Neural cell (in vitro differentiated cells): Measurements from ENCODE around the gene SHTN1. TPM values are rescaled to one million over a fixed set of nuclear protein-coding genes. Genes with fewer than 3 reads are reported as not detected.

ENCODE experiments used
- H2AFZ ChIP-seq: fragments of 200-600, 300-800 bp; sonication (generic), shearing (Covaris generic); 2 replicates; pipeline ENCODE4 v1.6.0; 2014; ENCODE audit warnings: low read depth, mild to moderate bottlenecking, antibody characterized with exemption, low read length, moderate library complexity
- H3F3A ChIP-seq: fragments of 200-600 bp; shearing (Covaris generic); 2 replicates; pipeline ENCODE4 v1.6.1; 2016; ENCODE audit warnings: mild to moderate bottlenecking, moderate library complexity, mixed read lengths, antibody characterized with exemption, low read length; ENCODE audit not compliant: insufficient read depth, poor library complexity, severe bottlenecking
- H3K27ac ChIP-seq: fragments of 200-600, 300-800 bp; sonication (generic), shearing (Covaris generic); 2 replicates; pipeline ENCODE4 v1.5.1; 2014; ENCODE audit warnings: mild to moderate bottlenecking, low read length, moderate library complexity
- H3K27me3 ChIP-seq: fragments of 300-800, 200-600 bp; sonication (generic), shearing (Covaris generic); 2 replicates; pipeline ENCODE4 v1.6.0; 2014; ENCODE audit warnings: mild to moderate bottlenecking, low read depth, low read length, moderate library complexity; ENCODE audit not compliant: insufficient read depth
- H3K36me3 ChIP-seq: fragments of 300-800, 200-600 bp; sonication (generic), shearing (Covaris generic); 2 replicates; pipeline ENCODE4 v1.5.1; 2014; ENCODE audit warnings: mild to moderate bottlenecking, antibody characterized with exemption, low read length, moderate library complexity; ENCODE audit not compliant: insufficient read depth
- H3K4me2 ChIP-seq: fragments of 300-800, 200-600 bp; sonication (generic), shearing (Covaris generic); 2 replicates; pipeline ENCODE4 v1.6.0; 2014; ENCODE audit warnings: mild to moderate bottlenecking, low read length
- H3K4me3 ChIP-seq: fragments of 300-800, 200-600 bp; sonication (generic), shearing (Covaris generic); 2 replicates; pipeline ENCODE4 v1.5.1; 2014; ENCODE audit warnings: mild to moderate bottlenecking, low read length, moderate library complexity
- H3K79me2 ChIP-seq: fragments of 200-600 bp; shearing (Covaris generic); replicated peaks from 2 replicates; pipeline ENCODE4 v1.6.0; 2014; ENCODE audit warnings: mild to moderate bottlenecking, low read length, moderate library complexity; ENCODE audit not compliant: insufficient read depth
- H3K9ac ChIP-seq: fragments of 300-800, 200-600 bp; sonication (generic), shearing (Covaris generic); 2 replicates; pipeline ENCODE4 v1.6.1; 2016; ENCODE audit warnings: mild to moderate bottlenecking, low read length, mixed read lengths
- H3K9me2 ChIP-seq: fragments of 200-600 bp; shearing (Covaris generic); 2 replicates; pipeline ENCODE4 v1.6.1; 2016; ENCODE audit warnings: mild to moderate bottlenecking, low read length, mixed read lengths; ENCODE audit not compliant: insufficient read depth
- H3K9me3 ChIP-seq: fragments of 200-600, 300-800 bp; sonication (generic), shearing (Covaris generic); 2 replicates; pipeline ENCODE4 v1.6.1; 2016; ENCODE audit warnings: mild to moderate bottlenecking, mixed run types, low read length, moderate library complexity, mixed read lengths
- H4K20me1 ChIP-seq: fragments of 200-600 bp; shearing (Covaris generic); 2 replicates; pipeline ENCODE4 v1.6.1; 2016; ENCODE audit warnings: mild to moderate bottlenecking, mixed run types; ENCODE audit not compliant: insufficient read depth
- CTCF ChIP-seq: fragments of 450-650 bp; IDR thresholded peaks from 2 replicates; pipeline ENCODE4 v1.5.1; 2014; ENCODE audit warnings: antibody characterized with exemption, mild to moderate bottlenecking, moderate library complexity; ENCODE audit not compliant: poor library complexity, severe bottlenecking
- EP300 ChIP-seq: fragments of 450-650 bp; conservative IDR thresholded peaks from 2 replicates; pipeline ENCODE4 v1.6.1; 2014; ENCODE audit warnings: antibody characterized with exemption, mild to moderate bottlenecking, moderate library complexity; ENCODE audit not compliant: poor library complexity, severe bottlenecking
- EZH2 ChIP-seq: fragments of 200-600, 300-800 bp; shearing (Covaris generic), sonication (generic); IDR thresholded peaks from 2 replicates; pipeline ENCODE4 v1.6.1; 2014; ENCODE audit warnings: antibody characterized with exemption, low read length, borderline replicate concordance, mild to moderate bottlenecking; ENCODE audit not compliant: insufficient read depth, poor library complexity, severe bottlenecking
- MXI1 ChIP-seq: fragments of 450-650 bp; conservative IDR thresholded peaks from 2 replicates; pipeline ENCODE4 v1.6.1; 2014; ENCODE audit warnings: antibody characterized with exemption, mild to moderate bottlenecking; ENCODE audit not compliant: poor library complexity, severe bottlenecking
- POLR2AphosphoS5 ChIP-seq: IDR thresholded peaks from 2 replicates; pipeline ENCODE4 v1.6.1; 2012
- RAD21 ChIP-seq: fragments of 450-650 bp; conservative IDR thresholded peaks from 2 replicates; pipeline ENCODE4 v1.6.1; 2014; ENCODE audit warnings: antibody characterized with exemption, mild to moderate bottlenecking, moderate library complexity
- REST ChIP-seq: IDR thresholded peaks from 2 replicates; pipeline ENCODE4 v1.6.1; 2012; ENCODE audit warnings: borderline replicate concordance
- SMC3 ChIP-seq: fragments of 450-650 bp; conservative IDR thresholded peaks from 2 replicates; pipeline ENCODE4 v1.6.1; 2014; ENCODE audit warnings: antibody characterized with exemption, mild to moderate bottlenecking, moderate library complexity; ENCODE audit not compliant: poor library complexity
- TAF1 ChIP-seq: IDR thresholded peaks from 2 replicates; pipeline ENCODE4 v1.6.1; 2012; ENCODE audit warnings: low read depth
- polyA plus RNA-seq: library from polyadenylated mRNA; depleted of rRNA; stranded (reverse); fragments of >200 nt; gene quantifications from 2 replicates; pipeline ENCODE4 v1.2.3, GENCODE V29; 2014

The SHTN1 gene
- polyA plus RNA-seq, 1 donor from 2014 or later, result 55.8 TPM

GRCh38 chr10:116870949-116871348 lies 134.0 kb downstream of the SHTN1 start:
- H3K36me3 ChIP-seq, result no peaks in the 10 kb centered on the region
- H3K27ac ChIP-seq, result no peak overlapping the region
- TF ChIP-seq EZH2 (no peak), POLR2AphosphoS5 (no peak), MXI1 (no peak), TAF1 (no peak), RAD21 (no peak), CTCF (no peak), REST (no peak), SMC3 (no peak), EP300 (no peak)
- H3K9me2 ChIP-seq, result no peaks in the 10 kb centered on the region
- no peaks in the 10 kb centered on the region for H3F3A ChIP-seq
- H4K20me1 ChIP-seq, result no peaks in the 10 kb centered on the region
- no peak overlapping the region for H3K9ac ChIP-seq
- no peak overlapping the region for H3K4me2 ChIP-seq
- H3K9me3 ChIP-seq, result no peaks in the 10 kb centered on the region
- no peaks in the 10 kb centered on the region for H3K27me3 ChIP-seq
- H2AFZ ChIP-seq, result no peak overlapping the region
- H3K4me3 ChIP-seq, result no peak overlapping the region
- no peaks in the 10 kb centered on the region for H3K79me2 ChIP-seq

DNA sequence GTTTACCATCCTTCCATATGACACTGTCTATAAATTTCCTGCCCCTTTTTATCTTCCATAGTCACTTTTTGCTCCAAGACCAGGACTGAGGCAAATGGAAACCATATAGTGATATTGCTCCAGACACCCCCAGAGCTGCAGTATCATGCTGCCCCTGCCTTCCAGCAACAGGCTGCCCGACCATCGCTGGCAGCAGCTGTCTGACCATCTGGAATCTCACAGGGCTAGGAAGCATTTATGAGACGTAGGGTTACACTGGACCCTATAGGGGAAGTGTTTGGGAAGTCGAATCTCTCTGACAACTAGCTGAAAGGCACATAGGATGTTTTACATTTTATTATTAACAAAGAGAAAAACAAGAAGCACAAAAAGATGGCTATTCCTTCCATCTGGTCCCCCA lies 136.3 kb downstream of the SHTN1 start:
- Histone ChIP-seq H3K27ac (no peak overlapping the region), H3K9ac (no peak overlapping the region), H3K9me3 (no peaks in the 10 kb centered on the region), H2AFZ (no peak overlapping the region), H3F3A (no peaks in the 10 kb centered on the region), H3K4me2 (no peak overlapping the region), H3K9me2 (no peaks in the 10 kb centered on the region), H4K20me1 (no peaks in the 10 kb centered on the region), H3K4me3 (no peak overlapping the region), H3K79me2 (no peaks in the 10 kb centered on the region), H3K27me3 (no peaks in the 10 kb centered on the region), H3K36me3 (no peaks in the 10 kb centered on the region)
- TF ChIP-seq POLR2AphosphoS5 (no peak), TAF1 (no peak), EZH2 (no peak), EP300 (no peak), RAD21 (no peak), CTCF (no peak), SMC3 (no peak), MXI1 (no peak), REST (no peak)
